Mesendoderm (in vitro differentiated cells): ENCODE results near the gene CCND2.

Experiments
- DNase-seq: peaks from one replicate; pipeline ENCODE4 v3.0.0; 2013
- H2AK5ac ChIP-seq: 2 replicates; pipeline ENCODE4 v1.6.1; 2013; ENCODE audit warnings: low read length, inconsistent platforms
- H2BK120ac ChIP-seq: 2 replicates; pipeline ENCODE4 v1.6.1; 2013; ENCODE audit warnings: low read depth, mild to moderate bottlenecking, low read length, moderate library complexity, mixed read lengths
- H2BK15ac ChIP-seq: replicated peaks from 2 replicates; pipeline ENCODE4 v1.6.1; 2013; ENCODE audit warnings: low read depth, mild to moderate bottlenecking, moderate library complexity
- H2BK5ac ChIP-seq: 2 replicates; pipeline ENCODE4 v1.6.1; 2013; ENCODE audit warnings: low read length, inconsistent platforms
- H3K18ac ChIP-seq: 2 replicates; pipeline ENCODE4 v1.6.1; 2013; ENCODE audit warnings: mild to moderate bottlenecking, low read length, mixed read lengths
- H3K23ac ChIP-seq: one replicate; pipeline ENCODE4 v1.6.1; 2013; ENCODE audit warnings: low read length
- H3K27ac ChIP-seq: 2 replicates; pipeline ENCODE4 v1.5.1; 2013; ENCODE audit warnings: low read depth, mild to moderate bottlenecking, inconsistent platforms, low read length, moderate library complexity
- H3K27me3 ChIP-seq: 2 replicates; pipeline ENCODE4 v1.6.1; 2013; ENCODE audit warnings: low read length, control low read depth, mild to moderate bottlenecking, inconsistent platforms; ENCODE audit not compliant: insufficient read depth, poor library complexity
- H3K36me3 ChIP-seq: 2 replicates; pipeline ENCODE4 v1.6.1; 2013; ENCODE audit warnings: low read length, inconsistent platforms; ENCODE audit not compliant: control insufficient read depth, insufficient read depth
- H3K4ac ChIP-seq: one replicate; pipeline ENCODE4 v1.6.1; 2013; ENCODE audit warnings: low read depth, mild to moderate bottlenecking, low read length, moderate library complexity
- H3K4me1 ChIP-seq: 2 replicates; pipeline ENCODE4 v1.6.1; 2013; ENCODE audit warnings: low read depth, low read length, inconsistent platforms; ENCODE audit not compliant: control insufficient read depth
- H3K4me2 ChIP-seq: 2 replicates; pipeline ENCODE4 v1.6.1; 2013; ENCODE audit warnings: low read length
- H3K4me3 ChIP-seq: 2 replicates; pipeline ENCODE4 v1.5.1; 2013; ENCODE audit warnings: mild to moderate bottlenecking, low read length
- H3K56ac ChIP-seq: one replicate; pipeline ENCODE4 v1.6.1; 2013; ENCODE audit warnings: low read length
- H3K79me1 ChIP-seq: 2 replicates; pipeline ENCODE4 v1.6.1; 2013; ENCODE audit warnings: low read length, inconsistent platforms
- H3K79me2 ChIP-seq: 2 replicates; pipeline ENCODE4 v1.6.1; 2013; ENCODE audit warnings: mild to moderate bottlenecking, low read length; ENCODE audit not compliant: control insufficient read depth, insufficient read depth
- H3K9ac ChIP-seq: 2 replicates; pipeline ENCODE4 v1.6.1; 2013; ENCODE audit warnings: low read length, inconsistent platforms
- H4K5ac ChIP-seq: one replicate; pipeline ENCODE4 v1.6.1; 2013; ENCODE audit warnings: low read length
- H4K8ac ChIP-seq: one replicate; pipeline ENCODE4 v1.6.1; 2013; ENCODE audit warnings: low read depth, mild to moderate bottlenecking, control low read depth, low read length, moderate library complexity
- WGBS: extraction: QIAGEN DNeasy Blood & Tissue Kit; methylation state at CpG from one replicate; pipeline ENCODE4 v1.1.7; 2013; ENCODE audit warnings: low lambda C conversion rate, missing lambda C conversion rate; ENCODE audit not compliant: insufficient coverage; ENCODE audit errors: extremely low coverage; 5-methylcytosine and 5-hydroxymethylcytosine counted together

CCND2 gene

GRCh38 chr12:4293299-4293965, 19.9 kb downstream of the CCND2 start:
- no CpG with 5 or more reads among the region's 14 CpGs for WGBS
- Histone ChIP-seq H2AK5ac (no peak overlapping the region), H3K27ac (no peak overlapping the region)

GRCh38 chr12:4293966-4294505, 20.5 kb downstream of the CCND2 start:
- no peak overlapping the region for H3K4ac ChIP-seq
- H3K23ac ChIP-seq, result no peak overlapping the region
- no peak overlapping the region for H2AK5ac ChIP-seq
- H3K4me3 ChIP-seq, result no peak overlapping the region
- no peak for DNase-seq
- H2BK120ac ChIP-seq, result no peak overlapping the region
- H3K27ac ChIP-seq, result no peak overlapping the region
- peaks cover 25% of the 10 kb centered on the region for H3K36me3 ChIP-seq
- no peak overlapping the region for H3K18ac ChIP-seq
- no peak overlapping the region for H3K4me2 ChIP-seq
- peaks cover 48% of the 10 kb centered on the region for H3K79me2 ChIP-seq
- no peak overlapping the region for H2BK15ac ChIP-seq
- no peak overlapping the region for H3K9ac ChIP-seq
- H4K5ac ChIP-seq, result no peak overlapping the region
- WGBS, result no CpG with 5 or more reads among the region's 16 CpGs
- peaks cover 19% of the 10 kb centered on the region for H3K79me1 ChIP-seq
- no peaks in the 10 kb centered on the region for H3K4me1 ChIP-seq
- H3K56ac ChIP-seq, result no peak overlapping the region
- no peak overlapping the region for H2BK5ac ChIP-seq
- no peaks in the 10 kb centered on the region for H3K27me3 ChIP-seq
- no peak overlapping the region for H4K8ac ChIP-seq

More at GRCh38 chr12:4293299-4293965, 19.9 kb downstream of the CCND2 start:
- no peak overlapping the region for H2BK120ac ChIP-seq
- no peaks in the 10 kb centered on the region for H3K4me1 ChIP-seq
- H3K79me1 ChIP-seq, result peaks cover 22% of the 10 kb centered on the region
- no peaks in the 10 kb centered on the region for H3K27me3 ChIP-seq
- no peak overlapping the region for H3K18ac ChIP-seq
- H3K4me3 ChIP-seq, result no peak overlapping the region
- H3K4ac ChIP-seq, result no peak overlapping the region
- no peak overlapping the region for H3K9ac ChIP-seq
- no peak overlapping the region for H4K5ac ChIP-seq
- H4K8ac ChIP-seq, result no peak overlapping the region
- H3K56ac ChIP-seq, result no peak overlapping the region
- peaks cover 54% of the 10 kb centered on the region for H3K79me2 ChIP-seq
- H2BK15ac ChIP-seq, result no peak overlapping the region
- H2BK5ac ChIP-seq, result no peak overlapping the region
- no peak overlapping the region for H3K23ac ChIP-seq
- peaks cover 28% of the 10 kb centered on the region for H3K36me3 ChIP-seq
- no peak overlapping the region for H3K4me2 ChIP-seq
- DNase-seq, result no peak

GRCh38 chr12:4296751-4297150, 23.2 kb downstream of the CCND2 start:
- H3K27ac ChIP-seq, result no peak overlapping the region
- H3K9ac ChIP-seq, result no peak overlapping the region
- no peak overlapping the region for H4K5ac ChIP-seq
- no peak overlapping the region for H3K4me2 ChIP-seq
- no peak overlapping the region for H3K23ac ChIP-seq
- H3K4me3 ChIP-seq, result no peak overlapping the region
- peaks cover 23% of the 10 kb centered on the region for H3K79me2 ChIP-seq
- H3K36me3 ChIP-seq, result peaks cover 19% of the 10 kb centered on the region
- no CpG with 5 or more reads among the region's 6 CpGs for WGBS
- no peaks in the 10 kb centered on the region for H3K27me3 ChIP-seq
- H3K79me1 ChIP-seq, result peaks cover 15% of the 10 kb centered on the region
- H2AK5ac ChIP-seq, result no peak overlapping the region
- H2BK5ac ChIP-seq, result no peak overlapping the region
- H3K56ac ChIP-seq, result no peak overlapping the region
- H3K18ac ChIP-seq, result no peak overlapping the region
- H3K4ac ChIP-seq, result no peak overlapping the region
- DNase-seq, result no peak
- no peak overlapping the region for H2BK15ac ChIP-seq
- H2BK120ac ChIP-seq, result no peak overlapping the region
- H3K4me1 ChIP-seq, result no peaks in the 10 kb centered on the region
- H4K8ac ChIP-seq, result no peak overlapping the region

GRCh38 chr12:4297617-4298016, 24.1 kb downstream of the CCND2 start:
- H3K4me1 ChIP-seq, result no peaks in the 10 kb centered on the region
- H3K23ac ChIP-seq, result no peak overlapping the region
- no peak overlapping the region for H3K56ac ChIP-seq
- peaks cover 18% of the 10 kb centered on the region for H3K79me2 ChIP-seq
- H4K5ac ChIP-seq, result no peak overlapping the region
- H2BK120ac ChIP-seq, result no peak overlapping the region
- H2BK15ac ChIP-seq, result no peak overlapping the region
- H3K79me1 ChIP-seq, result peaks cover 15% of the 10 kb centered on the region
- no peaks in the 10 kb centered on the region for H3K27me3 ChIP-seq
- H3K4me3 ChIP-seq, result no peak overlapping the region
- no peak overlapping the region for H2BK5ac ChIP-seq
- peaks cover 23% of the 10 kb centered on the region for H3K36me3 ChIP-seq
- no peak overlapping the region for H3K9ac ChIP-seq
- no CpG with 5 or more reads among the region's 13 CpGs for WGBS
- no peak overlapping the region for H3K4me2 ChIP-seq
- H2AK5ac ChIP-seq, result no peak overlapping the region
- H4K8ac ChIP-seq, result no peak overlapping the region
- H3K27ac ChIP-seq, result no peak overlapping the region
- no peak overlapping the region for H3K18ac ChIP-seq
- no peak for DNase-seq
- no peak overlapping the region for H3K4ac ChIP-seq

GRCh38 chr12:4300883-4301282, 27.3 kb downstream of the CCND2 start:
- Histone ChIP-seq H2AK5ac (no peak overlapping the region), H3K4me2 (no peak overlapping the region), H3K79me2 (peaks cover 5% of the 10 kb centered on the region), H2BK5ac (no peak overlapping the region), H3K79me1 (peaks cover 8% of the 10 kb centered on the region), H3K27ac (no peak overlapping the region), H3K36me3 (peaks cover 19% of the 10 kb centered on the region), H3K27me3 (no peaks in the 10 kb centered on the region), H3K56ac (no peak overlapping the region), H3K9ac (no peak overlapping the region), H3K4ac (no peak overlapping the region), H2BK120ac (no peak overlapping the region), H2BK15ac (no peak overlapping the region), H4K8ac (no peak overlapping the region), H3K4me3 (no peak overlapping the region), H4K5ac (no peak overlapping the region), H3K23ac (no peak overlapping the region), H3K18ac (no peak overlapping the region), H3K4me1 (no peaks in the 10 kb centered on the region)
- WGBS, result no CpG with 5 or more reads among the region's 5 CpGs
- no peak for DNase-seq
